Immature natural killer cell (primary cell): ENCODE results near the gene DIP2C. TPM values are rescaled to one million over a fixed set of nuclear protein-coding genes. Genes with fewer than 3 reads are reported as not detected.
"Not testable (repeated sequence)": the region's sequence is repeated elsewhere in the genome, so short reads cannot be mapped to it uniquely, and the experiment has no call there.

Source experiments
- DNase-seq, 3 donors: peaks; one replicate each; pipeline ENCODE4 v3.0.0; 2022; ENCODE audit warnings: mixed read lengths in 1 of 3
- H3K27ac Mint-ChIP-seq, 6 donors: one replicate each; pipeline ENCODE4 v1.8.0; 2020; ENCODE audit warnings: mixed read lengths in 6 of 6, mild to moderate bottlenecking in 5 of 6, inconsistent platforms in 4 of 6, moderate library complexity in 3 of 6
- H3K27me3 Mint-ChIP-seq, 3 donors: one replicate each; pipeline ENCODE4 v1.8.0; 2020 to 2021; ENCODE audit warnings: low read depth in 3 of 3, mild to moderate bottlenecking in 3 of 3, mixed read lengths in 3 of 3, moderate library complexity in 3 of 3, inconsistent platforms in 1 of 3
- H3K36me3 Mint-ChIP-seq, 3 donors: one replicate each; pipeline ENCODE4 v1.8.0; 2020; ENCODE audit warnings: mixed read lengths in 3 of 3, inconsistent platforms in 2 of 3, mild to moderate bottlenecking in 2 of 3
- H3K4me1 Mint-ChIP-seq, 2 donors: one replicate each; pipeline ENCODE4 v1.8.0; 2020; ENCODE audit warnings: inconsistent platforms in 2 of 2, mild to moderate bottlenecking in 2 of 2, mixed read lengths in 2 of 2, moderate library complexity in 1 of 2
- H3K4me3 Mint-ChIP-seq, 5 donors: one replicate each; pipeline ENCODE4 v1.8.0; 2020; ENCODE audit warnings: mild to moderate bottlenecking in 5 of 5, mixed read lengths in 5 of 5, inconsistent platforms in 3 of 5, moderate library complexity in 3 of 5
- H3K9me3 Mint-ChIP-seq, 6 donors: one replicate each; pipeline ENCODE4 v1.8.0; 2020; ENCODE audit warnings: mild to moderate bottlenecking in 6 of 6, mixed read lengths in 6 of 6, inconsistent platforms in 4 of 6, moderate library complexity in 3 of 6
- polyA plus RNA-seq, 3 donors: library from polyadenylated mRNA; unstranded; fragments of 300-500 nt; fragmentation: Illumina TruSeq; gene quantifications; one replicate each; pipeline ENCODE4 v1.2.3, GENCODE V29; 2021

Gene DIP2C
- polyA plus RNA-seq, 3 donors from 2014 or later, result 0.06 to 0.41 TPM; not detected in 1

- no peak for DNase-seq
- peaks cover 0 to 6% (median 0%) of the 10 kb centered on the region in 3 donors for H3K36me3 Mint-ChIP-seq
- no peaks in the 10 kb centered on the region for H3K9me3 Mint-ChIP-seq
- no peak overlapping the region for H3K27ac Mint-ChIP-seq
- H3K4me3 Mint-ChIP-seq, result no peak overlapping the region
- H3K4me1 Mint-ChIP-seq, result peaks cover 20 to 24% of the 10 kb centered on the region in 2 donors
- H3K27me3 Mint-ChIP-seq, result peaks cover 0 to 4% (median 4%) of the 10 kb centered on the region in 3 donors
Measured at GRCh38 chr10:664301-664700, 25.2 kb downstream of the DIP2C start.

DNA sequence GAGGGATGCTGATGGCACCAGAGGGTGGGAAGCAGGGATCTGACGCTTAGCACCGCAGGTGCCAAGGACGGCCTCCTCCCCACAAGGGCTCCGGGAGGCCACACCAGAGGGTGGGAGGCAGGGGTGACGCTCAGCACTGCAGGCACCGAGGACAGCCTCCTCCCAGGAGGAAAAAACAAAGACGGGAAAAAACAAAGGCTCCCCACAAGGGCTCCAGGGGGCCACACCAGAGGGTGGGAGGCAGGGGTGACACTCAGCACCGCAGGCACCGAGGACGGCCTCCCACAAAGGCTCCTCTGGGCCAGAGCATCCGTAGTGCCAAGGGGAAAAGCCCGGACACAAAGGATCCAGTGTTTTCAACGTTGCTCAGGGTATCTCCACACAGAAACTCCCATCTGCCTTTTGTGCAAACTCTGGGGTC is 25.6 kb downstream of the DIP2C start:
- Mint-ChIP-seq H3K9me3 (no peaks in the 10 kb centered on the region), H3K27ac (no peak overlapping the region), H3K4me3 (no peak overlapping the region), H3K27me3 (peaks cover 0 to 7% (median 5%) of the 10 kb centered on the region in 3 donors), H3K4me1 (peaks cover 22 to 29% of the 10 kb centered on the region in 2 donors), H3K36me3 (peaks cover 0 to 6% (median 0%) of the 10 kb centered on the region in 3 donors)
- no peak for DNase-seq

DNA sequence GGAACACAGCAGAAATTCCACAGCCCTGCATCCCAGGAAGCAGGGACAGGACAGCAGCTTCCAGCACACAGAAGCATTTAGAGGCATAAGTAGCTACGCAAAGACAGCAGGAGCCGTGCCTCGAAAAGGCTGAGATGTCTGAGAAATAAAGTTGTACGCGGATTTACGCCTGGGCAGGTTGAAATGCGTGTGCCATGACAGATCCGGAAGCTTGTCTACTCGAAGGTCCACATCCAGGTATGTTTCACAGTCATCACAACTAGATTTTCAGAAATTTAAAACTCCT is 26.1 kb downstream of the DIP2C start:
- H3K27me3 Mint-ChIP-seq, result peaks cover 0 to 9% (median 5%) of the 10 kb centered on the region in 3 donors
- peaks cover 23 to 29% of the 10 kb centered on the region in 2 donors for H3K4me1 Mint-ChIP-seq
- no peak for DNase-seq
- H3K4me3 Mint-ChIP-seq, result no peak overlapping the region
- peak overlapping the region in 1 of 6 donors; percentile 50 for H3K27ac Mint-ChIP-seq
- peaks cover 0 to 6% (median 0%) of the 10 kb centered on the region in 3 donors for H3K36me3 Mint-ChIP-seq
- H3K9me3 Mint-ChIP-seq, result no peaks in the 10 kb centered on the region

- peak; percentile 36 to 53 (median 50) for DNase-seq
- Mint-ChIP-seq H3K27me3 (peaks cover 0 to 9% (median 5%) of the 10 kb centered on the region in 3 donors), H3K36me3 (peaks cover 0 to 6% (median 0%) of the 10 kb centered on the region in 3 donors), H3K9me3 (no peaks in the 10 kb centered on the region), H3K4me1 (peaks cover 23 to 29% of the 10 kb centered on the region in 2 donors), H3K4me3 (peak overlapping the region; percentile 19 to 70 (median 49)), H3K27ac (peak overlapping the region in 2 of 6 donors; percentile 50 to 83)
Measured at GRCh38 chr10:662686-663465, 26.6 kb downstream of the DIP2C start.

- peaks cover 0 to 9% (median 5%) of the 10 kb centered on the region in 3 donors for H3K27me3 Mint-ChIP-seq
- H3K9me3 Mint-ChIP-seq, result no peaks in the 10 kb centered on the region
- peak overlapping the region in 2 of 6 donors; percentile 62 to 83 for H3K27ac Mint-ChIP-seq
- peaks cover 23 to 29% of the 10 kb centered on the region in 2 donors for H3K4me1 Mint-ChIP-seq
- DNase-seq, result no peak
- H3K4me3 Mint-ChIP-seq, result peak overlapping the region in 4 of 5 donors; percentile 16 to 70 (median 53)
- H3K36me3 Mint-ChIP-seq, result peaks cover 0 to 6% (median 0%) of the 10 kb centered on the region in 3 donors
Measured at GRCh38 chr10:662223-662605, 27.3 kb downstream of the DIP2C start.

DNA sequence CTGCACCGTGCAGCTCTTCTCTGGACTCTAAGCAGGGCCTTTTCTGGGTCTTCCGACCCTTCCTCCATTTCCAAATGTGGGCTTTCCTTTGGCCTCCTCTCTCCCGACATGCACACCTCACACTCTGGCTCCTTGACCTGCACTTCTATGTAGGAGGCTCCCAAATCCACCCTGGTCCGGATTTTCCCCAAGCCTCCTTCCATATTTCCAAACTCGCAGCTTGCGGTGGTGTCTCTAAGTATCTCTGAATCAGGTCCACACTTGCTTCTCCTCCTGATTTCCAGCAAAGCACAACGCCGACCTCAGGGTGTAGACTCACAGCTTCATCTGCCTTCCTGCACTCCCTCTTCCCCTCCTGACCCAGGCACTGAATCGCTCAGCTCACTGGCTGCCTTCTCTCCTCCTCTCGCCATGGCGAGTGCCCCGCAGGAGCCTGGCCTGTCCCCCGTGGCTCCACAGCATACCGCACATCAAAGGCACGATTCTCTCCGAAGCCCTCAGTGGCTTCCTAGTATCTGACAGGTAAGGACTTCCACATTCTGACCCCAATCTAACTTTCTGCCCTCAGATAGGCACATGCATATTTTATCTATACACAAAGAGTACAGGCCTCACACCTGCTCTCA is 27.8 kb downstream of the DIP2C start:
- H3K27me3 Mint-ChIP-seq, result peaks cover 0 to 9% (median 5%) of the 10 kb centered on the region in 3 donors
- peak overlapping the region in 2 of 5 donors; percentile 16 to 17 for H3K4me3 Mint-ChIP-seq
- peaks cover 23 to 29% of the 10 kb centered on the region in 2 donors for H3K4me1 Mint-ChIP-seq
- peaks cover 0 to 6% (median 0%) of the 10 kb centered on the region in 3 donors for H3K36me3 Mint-ChIP-seq
- DNase-seq, result no peak
- H3K27ac Mint-ChIP-seq, result peak overlapping the region in 1 of 6 donors; percentile 62
- H3K9me3 Mint-ChIP-seq, result no peaks in the 10 kb centered on the region

DNA sequence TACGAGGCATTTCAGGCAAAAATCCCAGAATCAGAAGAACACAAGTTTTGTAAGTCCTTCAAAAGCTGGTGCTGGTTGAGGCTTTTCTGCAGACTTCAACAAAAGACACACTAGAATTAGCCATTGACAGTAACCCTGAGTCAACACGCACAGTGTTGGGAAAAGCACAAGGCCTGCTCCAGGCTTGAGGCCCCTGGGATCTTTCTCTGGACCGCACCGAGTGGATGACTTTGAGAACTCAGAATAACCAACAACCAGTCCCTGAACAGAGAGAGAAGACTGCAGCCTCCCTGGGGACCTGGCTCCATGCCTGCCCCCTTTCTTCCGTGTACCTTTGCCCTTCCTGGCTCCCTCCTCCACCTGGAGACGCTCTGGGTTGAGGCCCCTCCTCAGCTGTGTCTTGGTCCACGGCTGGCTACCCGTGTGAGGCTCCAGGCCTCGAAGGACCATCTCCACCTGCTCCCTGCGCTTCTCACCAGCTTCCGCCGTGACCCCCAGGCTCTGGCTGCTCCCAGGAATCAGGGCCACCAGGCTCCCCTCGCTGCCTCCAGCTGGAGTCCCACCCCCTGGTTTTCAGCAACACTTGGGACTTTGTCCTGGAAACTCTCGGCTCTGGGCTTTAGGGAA is 28.4 kb downstream of the DIP2C start:
- no peak overlapping the region for H3K4me3 Mint-ChIP-seq
- no peak overlapping the region for H3K27ac Mint-ChIP-seq

GRCh38 chr10:660413-660969 is 29.0 kb downstream of the DIP2C start:
- no peak overlapping the region for H3K4me3 Mint-ChIP-seq
- no peak overlapping the region for H3K27ac Mint-ChIP-seq
- H3K9me3 Mint-ChIP-seq, result no peaks in the 10 kb centered on the region
- peaks cover 0 to 6% (median 0%) of the 10 kb centered on the region in 3 donors for H3K36me3 Mint-ChIP-seq
- peaks cover 0 to 9% (median 5%) of the 10 kb centered on the region in 3 donors for H3K27me3 Mint-ChIP-seq
- no peak for DNase-seq
- H3K4me1 Mint-ChIP-seq, result peaks cover 23 to 29% of the 10 kb centered on the region in 2 donors

More for the DNA sequence above, 28.4 kb downstream of the DIP2C start:
- DNase-seq, result no peak
- Mint-ChIP-seq H3K9me3 (no peaks in the 10 kb centered on the region), H3K27me3 (peaks cover 0 to 9% (median 5%) of the 10 kb centered on the region in 3 donors), H3K36me3 (peaks cover 0 to 6% (median 0%) of the 10 kb centered on the region in 3 donors), H3K4me1 (peaks cover 23 to 29% of the 10 kb centered on the region in 2 donors)

- Mint-ChIP-seq H3K4me1 (peaks cover 23 to 29% of the 10 kb centered on the region in 2 donors), H3K27me3 (peaks cover 0 to 9% (median 5%) of the 10 kb centered on the region in 3 donors), H3K27ac (peak overlapping the region in 1 of 6 donors; percentile 45), H3K4me3 (no peak overlapping the region), H3K9me3 (no peaks in the 10 kb centered on the region), H3K36me3 (peaks cover 0 to 6% (median 0%) of the 10 kb centered on the region in 3 donors)
- no peak for DNase-seq
Measured at GRCh38 chr10:659688-660141, 29.8 kb downstream of the DIP2C start.

- H3K9me3 Mint-ChIP-seq, H3K27me3 Mint-ChIP-seq, H3K27ac Mint-ChIP-seq, H3K4me3 Mint-ChIP-seq, DNase-seq, H3K36me3 Mint-ChIP-seq: not testable (repeated sequence)
- peaks cover 20 to 25% of the 10 kb centered on the region in 2 donors for H3K4me1 Mint-ChIP-seq
Measured at GRCh38 chr10:657816-658350, 31.6 kb downstream of the DIP2C start.

DNA sequence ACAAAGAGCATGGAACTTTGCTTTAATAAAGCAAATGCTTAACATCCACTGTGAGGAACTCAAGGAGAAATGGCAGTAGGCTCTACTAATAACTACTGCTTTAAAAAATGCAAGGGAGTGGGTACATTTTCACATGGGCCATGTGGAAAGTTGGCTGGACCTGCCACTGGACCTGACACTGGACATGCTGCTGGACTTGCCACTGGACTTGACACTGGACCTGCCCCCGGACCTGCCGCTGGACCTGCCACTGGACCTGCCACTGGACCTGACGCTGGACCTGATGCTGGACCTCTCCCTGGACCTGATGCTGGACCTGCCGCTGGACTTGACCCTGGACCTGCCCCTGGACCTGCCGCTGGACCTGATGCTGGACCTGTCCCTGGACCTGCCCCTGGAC is 32.6 kb downstream of the DIP2C start:
- Mint-ChIP-seq H3K9me3 (no peaks in the 10 kb centered on the region), H3K27ac (no peak overlapping the region), H3K4me3 (no peak overlapping the region), H3K36me3 (peaks cover 0 to 4% (median 0%) of the 10 kb centered on the region in 3 donors), H3K4me1 (peaks cover 10 to 15% of the 10 kb centered on the region in 2 donors), H3K27me3 (peaks cover 0 to 4% (median 4%) of the 10 kb centered on the region in 3 donors)
- DNase-seq, result no peak

DNA sequence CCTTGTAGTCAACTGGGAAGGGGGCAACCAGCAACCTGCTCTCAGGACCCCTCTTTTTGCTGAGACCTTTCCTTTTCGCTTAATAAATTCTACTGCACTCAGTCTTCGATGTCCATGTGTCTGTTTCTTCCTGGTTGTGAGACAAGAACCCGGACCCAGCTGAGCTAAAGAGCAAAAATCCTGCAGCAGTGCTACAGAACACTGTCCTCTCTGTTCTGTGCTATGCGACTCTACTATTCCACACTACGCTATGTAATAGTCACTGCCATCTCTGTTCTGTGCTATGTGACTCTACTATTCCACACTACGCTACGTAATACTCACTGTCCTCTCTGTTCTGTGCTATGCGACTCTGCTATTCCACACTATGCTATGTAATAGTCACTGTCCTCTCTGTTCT is 34.3 kb downstream of the DIP2C start:
- DNase-seq, result no peak
- Mint-ChIP-seq H3K27me3 (peaks cover 0 to 4% (median 4%) of the 10 kb centered on the region in 3 donors), H3K27ac (no peak overlapping the region), H3K4me3 (no peak overlapping the region), H3K9me3 (no peaks in the 10 kb centered on the region), H3K4me1 (peaks cover 8 to 12% of the 10 kb centered on the region in 2 donors), H3K36me3 (no peaks in the 10 kb centered on the region)

- H3K4me3 Mint-ChIP-seq, result no peak overlapping the region
- DNase-seq, result no peak
- no peak overlapping the region for H3K27ac Mint-ChIP-seq
- H3K9me3 Mint-ChIP-seq, result no peaks in the 10 kb centered on the region
- H3K36me3 Mint-ChIP-seq, result no peaks in the 10 kb centered on the region
- H3K4me1 Mint-ChIP-seq, result peaks cover 6 to 9% of the 10 kb centered on the region in 2 donors
- H3K27me3 Mint-ChIP-seq, result peaks cover 0 to 4% (median 4%) of the 10 kb centered on the region in 3 donors
Measured at GRCh38 chr10:654647-654996, 34.8 kb downstream of the DIP2C start.
